ENCODE measurements around the gene PRCC. TPM values are rescaled to one million over a fixed set of nuclear protein-coding genes. Genes with fewer than 3 reads are reported as not detected.

The PRCC gene
- total and polyA plus RNA-seq, 2 of the 8 experiments (the other 6 are each of a cell fraction or from before 2014, with no cell fraction given): 95.2 to 115 TPM

DNA sequence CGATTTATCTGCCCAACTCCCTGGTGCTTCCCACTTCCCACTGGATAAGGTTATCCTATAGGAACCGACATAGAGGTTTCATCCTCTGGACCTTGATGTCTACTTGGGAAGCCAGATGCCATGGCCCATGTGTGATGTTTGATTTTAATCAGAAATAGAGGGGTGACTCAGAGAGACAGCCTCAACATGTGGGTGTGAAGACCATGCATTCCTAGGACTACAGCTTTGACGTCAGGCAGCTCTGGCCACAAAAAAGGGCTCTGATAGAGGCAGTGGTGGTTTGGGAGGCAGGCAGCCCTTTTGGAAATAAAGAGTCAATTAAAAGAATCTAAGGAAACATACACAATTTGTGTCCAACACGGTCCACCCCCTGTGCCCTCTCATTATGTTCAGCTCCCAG lies 54.5 kb downstream of the PRCC start:
- Histone ChIP-seq H3K23ac (ENCODE audit: insufficient read length) (no peak overlapping the region), H2BK12ac (ENCODE audit: low read depth, low read length) (no peak overlapping the region), H2BK15ac (ENCODE audit: low read length) (no peak overlapping the region), H3K79me1 (ENCODE audit: low read depth, low read length) (no peaks in the 10 kb centered on the region), H3K23me2 (ENCODE audit: low read depth, low read length) (no peaks in the 10 kb centered on the region; the same call in 1 of the 2 replicates), H3K4me1 (replicated peaks in 1 of 4; ENCODE audit: control insufficient read depth in 3 of 4, insufficient read depth in 4 of 4, low read length in 3 of 4) (no peaks in the 10 kb centered on the region), H4K20me1 (replicated peaks in 1 of 2; ENCODE audit: control insufficient read depth in 1 of 2, insufficient read depth in 2 of 2, low read length in 2 of 2) (no peaks in the 10 kb centered on the region), H2AFZ (ENCODE audit: low read length) (no peak overlapping the region), H3K14ac (ENCODE audit: insufficient read length) (no peak overlapping the region), H3K27me3 (replicated peaks in 1 of 4; ENCODE audit: control insufficient read depth in 3 of 4, extremely low read depth in 1 of 4, insufficient read depth in 3 of 4, low read length in 3 of 4) (peaks cover 1 to 5% (median 3%) of the 10 kb centered on the region in 4 experiments; a peak in 4 of 7 replicates), H4K91ac (replicated peaks; ENCODE audit: insufficient read length, low read length) (no peak overlapping the region), H3K36me3 (ENCODE audit: control insufficient read depth in 2 of 4, insufficient read depth in 4 of 4, low read length in 3 of 4) (no peaks in the 10 kb centered on the region), H3K9me3 (ENCODE audit: insufficient read depth in 2 of 2, low read depth in 1 of 2, low read length in 1 of 2) (no peaks in the 10 kb centered on the region), H3K4me3 (ENCODE audit: extremely low read depth in 1 of 4, insufficient read depth in 2 of 4, low read depth in 3 of 4, low read length in 4 of 4) (no peak overlapping the region), H2BK120ac (replicated peaks; ENCODE audit: low read depth, low read length) (no peak overlapping the region), H3K27ac (ENCODE audit: low read depth, low read length) (no peak overlapping the region), H2BK20ac (ENCODE audit: low read length) (no peak overlapping the region), H3K79me2 (ENCODE audit: control insufficient read depth in 1 of 2, insufficient read depth in 2 of 2, low read length in 2 of 2) (no peaks in the 10 kb centered on the region), H3K4me2 (ENCODE audit: insufficient read depth in 1 of 2, low read depth in 2 of 2, low read length in 2 of 2) (no peak overlapping the region), H4K5ac (ENCODE audit: insufficient read length, low read depth, low read length) (no peak overlapping the region), H3K9ac (replicated peaks in 1 of 4; ENCODE audit: extremely low read depth in 1 of 4, low read depth in 3 of 4, low read length in 3 of 4) (no peak overlapping the region), H4K8ac (ENCODE audit: extremely low read depth, insufficient read depth, low read length) (no peak overlapping the region), H3K56ac (replicated peaks; ENCODE audit: insufficient read length, low read depth, low read length) (no peak overlapping the region), H2BK5ac (ENCODE audit: low read depth, low read length) (no peak overlapping the region), H3K18ac (ENCODE audit: extremely low read depth, low read length) (no peak overlapping the region), H2AK5ac (ENCODE audit: low read depth, low read length) (no peak overlapping the region), H3K4ac (replicated peaks; ENCODE audit: insufficient read length, low read depth, low read length) (no peak overlapping the region)
- CTCF ChIA-PET (ENCODE audit: partially characterized antibody): interaction anchor here (0.8 to 22.0 kb wide), 14 partner anchors 8 to 93 kb away, joined by 3 to 491 read pairs (median 3); partner anchors contain the start of genes ISG20L2, METTL25B and SH2D2A
- DNase-seq (ENCODE audit: low read depth in 1 of 2, low spot score in 2 of 2): no peak
- POLR2A ChIA-PET (ENCODE audit: partially characterized antibody): interaction anchor here (0.9 to 1.1 kb wide), 2 partner anchors 12 to 46 kb away, joined by 3 read pairs; no protein-coding TSS in a partner anchor
- no peak for FAIRE-seq
- TF ChIP-seq BACH1 (IDR thresholded peaks at IDR 0.05; ENCODE audit: low read length): no peak
- TF ChIP-seq TAF7 (optimal IDR thresholded peaks at IDR 0.05; ENCODE audit: borderline replicate concordance, low read depth, low read length): no peak
- TF ChIP-seq CBX5 (IDR thresholded peaks at IDR 0.05; ENCODE audit: low read depth, low read length): no peak
- no peak for TF ChIP-seq HDAC6 (IDR thresholded peaks at IDR 0.05; ENCODE audit: low read depth, low read length)
- no peak for TF ChIP-seq ATF3 (IDR thresholded peaks at IDR 0.05; ENCODE audit: insufficient read depth, low read depth, low read length)
- no peak for TF ChIP-seq SIRT6 (IDR thresholded peaks at IDR 0.05; ENCODE audit: low read length)
- TF ChIP-seq KDM4A (IDR thresholded peaks at IDR 0.05; ENCODE audit: low read depth, low read length, severe bottlenecking): no peak
- no peak for TF ChIP-seq CHD2 (IDR thresholded peaks at IDR 0.05; ENCODE audit: low read length)
- no peak for TF ChIP-seq ASH2L (IDR thresholded peaks at IDR 0.05; ENCODE audit: low read length)
- TF ChIP-seq TBP (IDR thresholded peaks at IDR 0.05; ENCODE audit: low read depth, low read length): no peak
- no peak for TF ChIP-seq TCF12 (IDR thresholded peaks at IDR 0.05; ENCODE audit: low read depth, low read length)
- TF ChIP-seq CTBP2 (IDR thresholded peaks at IDR 0.05; ENCODE audit: borderline replicate concordance, insufficient read depth, insufficient read length, low read length): no peak
- TF ChIP-seq GTF2F1 (IDR thresholded peaks at IDR 0.05; ENCODE audit: borderline replicate concordance, low read depth, low read length): no peak
- no peak for TF ChIP-seq JUN (IDR thresholded peaks at IDR 0.05; ENCODE audit: low read depth, low read length)
- 88% methylated on average over 3 of the region's 4 CpGs; no CpG with 5 or more reads in 1 of the 2 experiments for WGBS, 2 experiments (ENCODE audit: extremely low coverage in 1 of 2, insufficient coverage in 1 of 2, insufficient read length in 1 of 2, insufficient replicate concordance in 2 of 2, low coverage in 1 of 2, low lambda C conversion rate in 2 of 2, missing lambda C conversion rate in 1 of 2)
